Astrocyte (in vitro differentiated cells and primary cell): ENCODE measurements around the gene TAS1R1. TPM values are rescaled to one million over a fixed set of nuclear protein-coding genes. Genes with fewer than 3 reads are reported as not detected.

Experiments used
- DNase-seq: peaks from one replicate; pipeline ENCODE4 v3.0.0-alpha.2; 2010; ENCODE audit warnings: low read depth
- FAIRE-seq: peaks from 2 replicates; lab custom pipeline; 2011; peaks lifted over from hg19 to GRCh38; lab: Jason Lieb, UNC
- H2AFZ ChIP-seq: 2 replicates; pipeline ENCODE4 v1.6.0; 2012; ENCODE audit warnings: low read depth, low read length, inconsistent platforms
- H3K27ac ChIP-seq: 2 replicates; pipeline ENCODE4 v1.5.1; 2011; ENCODE audit warnings: low read depth, low read length, inconsistent platforms
- H3K27me3 ChIP-seq: 2 replicates; pipeline ENCODE4 v1.6.0; 2011; ENCODE audit warnings: low read length, inconsistent platforms; ENCODE audit not compliant: insufficient read depth
- H3K36me3 ChIP-seq: 2 replicates; pipeline ENCODE4 v1.5.1; 2011; ENCODE audit warnings: low read length, inconsistent platforms; ENCODE audit not compliant: insufficient read depth
- H3K4me1 ChIP-seq: 2 replicates; pipeline ENCODE4 v1.5.1; 2011; ENCODE audit warnings: low read length, inconsistent platforms; ENCODE audit not compliant: insufficient read depth
- H3K4me2 ChIP-seq: 2 replicates; pipeline ENCODE4 v1.6.0; 2012; ENCODE audit warnings: low read length, inconsistent platforms
- H3K4me3 ChIP-seq: 2 replicates; pipeline ENCODE4 v1.5.1; 2011; ENCODE audit warnings: low read depth, mild to moderate bottlenecking, low read length, inconsistent platforms; ENCODE audit not compliant: insufficient read depth
- H3K79me2 ChIP-seq: 2 replicates; pipeline ENCODE4 v1.6.0; 2012; ENCODE audit warnings: mild to moderate bottlenecking, low read length, inconsistent platforms; ENCODE audit not compliant: insufficient read depth
- H3K9ac ChIP-seq: 2 replicates; pipeline ENCODE4 v1.6.0; 2012; ENCODE audit warnings: mild to moderate bottlenecking, low read length, inconsistent platforms
- H3K9me3 ChIP-seq: 2 replicates; pipeline ENCODE4 v1.5.1; 2012; ENCODE audit warnings: low read depth, mild to moderate bottlenecking, low read length, inconsistent platforms; ENCODE audit not compliant: insufficient read depth
- H4K20me1 ChIP-seq: 2 replicates; pipeline ENCODE4 v1.6.0; 2012; ENCODE audit warnings: low read length, inconsistent platforms; ENCODE audit not compliant: insufficient read depth
- H3K27ac Mint-ChIP-seq: one replicate; pipeline ENCODE4 v1.8.0; 2021; ENCODE audit warnings: mild to moderate bottlenecking, mixed read lengths; ENCODE audit not compliant: unreplicated experiment
- H3K27me3 Mint-ChIP-seq: one replicate; pipeline ENCODE4 v1.8.0; 2021; ENCODE audit warnings: low read depth, mixed read lengths; ENCODE audit not compliant: unreplicated experiment
- H3K36me3 Mint-ChIP-seq: one replicate; pipeline ENCODE4 v1.8.0; 2021; ENCODE audit warnings: low read depth, mixed read lengths; ENCODE audit not compliant: unreplicated experiment
- H3K4me1 Mint-ChIP-seq: one replicate; pipeline ENCODE4 v1.8.0; 2021; ENCODE audit warnings: low read depth, mixed read lengths; ENCODE audit not compliant: unreplicated experiment
- H3K4me3 Mint-ChIP-seq: one replicate; pipeline ENCODE4 v1.8.0; 2021; ENCODE audit warnings: mild to moderate bottlenecking, moderate library complexity, mixed read lengths; ENCODE audit not compliant: unreplicated experiment
- H3K9me3 Mint-ChIP-seq: one replicate; pipeline ENCODE4 v1.8.0; 2021; ENCODE audit warnings: mild to moderate bottlenecking, mixed read lengths; ENCODE audit not compliant: unreplicated experiment
- CTCF ChIP-seq: IDR thresholded peaks from 2 replicates; pipeline ENCODE4 v1.5.1; 2011; ENCODE audit warnings: low read depth, mild to moderate bottlenecking, inconsistent platforms, low read length, moderate library complexity; ENCODE audit not compliant: insufficient read depth
- EZH2 ChIP-seq: IDR thresholded peaks from 2 replicates; pipeline ENCODE4 v1.6.1; 2012; ENCODE audit warnings: mild to moderate bottlenecking, low read length, inconsistent platforms; ENCODE audit not compliant: insufficient read depth
- total RNA-seq: library from RNA; stranded (reverse); gene quantifications from 2 replicates; pipeline ENCODE4 v1.2.1, GENCODE V29; 2021

The TAS1R1 gene
- total RNA-seq, 1 donor from 2014 or later: not detected

DNA sequence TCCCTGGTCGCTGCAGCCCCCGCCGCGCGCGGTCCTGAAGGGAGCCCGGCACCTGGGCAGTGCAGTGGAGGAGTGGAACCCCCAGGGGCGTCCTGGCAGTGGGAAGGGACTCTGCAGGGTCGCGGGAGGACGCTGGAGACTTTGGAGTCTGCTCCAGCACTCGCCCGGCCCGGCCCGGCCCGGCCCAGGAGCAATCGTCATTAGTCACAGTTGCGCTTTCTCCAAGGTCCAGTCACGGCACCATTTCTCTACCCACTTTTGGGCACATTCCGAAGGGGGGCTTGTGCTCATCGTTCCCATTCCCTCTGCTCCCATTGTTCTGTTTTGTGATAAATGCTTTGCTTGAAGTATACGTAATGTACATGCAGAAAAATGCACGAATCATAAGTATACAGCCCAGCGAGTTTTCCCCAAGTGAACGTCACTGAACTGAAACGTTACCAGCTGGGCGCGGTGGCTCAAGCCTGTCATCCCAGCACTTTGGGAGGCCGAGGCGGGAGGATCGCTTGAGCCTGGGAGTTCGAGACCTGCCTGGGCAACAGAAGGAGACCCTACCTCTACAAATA is 70.6 kb downstream of the TAS1R1 start:
- H3K27me3 ChIP-seq: no peaks in the 10 kb centered on the region
- Mint-ChIP-seq H3K27me3 (no peaks in the 10 kb centered on the region), H3K36me3 (peaks cover 25% of the 10 kb centered on the region), H3K9me3 (no peaks in the 10 kb centered on the region), H3K27ac (no peak overlapping the region), H3K4me1 (peaks cover 4% of the 10 kb centered on the region), H3K4me3 (peak overlapping the region; percentile 89)
- peak overlapping the region; percentile 98 for H3K4me2 ChIP-seq
- H3K9ac ChIP-seq: peak overlapping the region; percentile 87
- H3K27ac ChIP-seq: peak overlapping the region; percentile 55
- peaks cover 10% of the 10 kb centered on the region for H3K4me1 ChIP-seq
- DNase-seq (peak; percentile 39), FAIRE-seq (no peak)
- TF ChIP-seq CTCF (no peak), EZH2 (no peak)
- peaks cover 16% of the 10 kb centered on the region for H3K36me3 ChIP-seq
- H3K79me2 ChIP-seq: peaks cover 62% of the 10 kb centered on the region
- H3K4me3 ChIP-seq: peak overlapping the region; percentile 83
- no peaks in the 10 kb centered on the region for H3K9me3 ChIP-seq
- H2AFZ ChIP-seq: peak overlapping the region; percentile 67
- peaks cover 67% of the 10 kb centered on the region for H4K20me1 ChIP-seq

- Histone ChIP-seq H3K27ac (no peak overlapping the region), H3K9ac (no peak overlapping the region), H3K4me1 (peaks cover 10% of the 10 kb centered on the region), H3K36me3 (peaks cover 8% of the 10 kb centered on the region), H3K27me3 (no peaks in the 10 kb centered on the region), H3K4me2 (no peak overlapping the region), H3K4me3 (no peak overlapping the region), H2AFZ (no peak overlapping the region), H4K20me1 (peaks cover 55% of the 10 kb centered on the region), H3K79me2 (peaks cover 51% of the 10 kb centered on the region), H3K9me3 (no peaks in the 10 kb centered on the region)
- Mint-ChIP-seq H3K4me1 (peaks cover 4% of the 10 kb centered on the region), H3K4me3 (peak overlapping the region; percentile 54), H3K9me3 (no peaks in the 10 kb centered on the region), H3K27ac (no peak overlapping the region), H3K27me3 (no peaks in the 10 kb centered on the region), H3K36me3 (peaks cover 20% of the 10 kb centered on the region)
- TF ChIP-seq EZH2 (no peak), CTCF (no peak)
- no peak for DNase-seq
- no peak for FAIRE-seq
Measured at GRCh38 chr1:6627031-6627430, 71.9 kb downstream of the TAS1R1 start.

- no peak overlapping the region for H3K9ac ChIP-seq
- DNase-seq (no peak), FAIRE-seq (no peak)
- peaks cover 42% of the 10 kb centered on the region for H3K79me2 ChIP-seq
- no peaks in the 10 kb centered on the region for H3K27me3 Mint-ChIP-seq
- H4K20me1 ChIP-seq: peaks cover 49% of the 10 kb centered on the region
- no peak overlapping the region for H3K27ac ChIP-seq
- peaks cover 20% of the 10 kb centered on the region for H3K36me3 Mint-ChIP-seq
- no peak overlapping the region for H2AFZ ChIP-seq
- TF ChIP-seq EZH2: no peak
- no peak for TF ChIP-seq CTCF
- peaks cover 10% of the 10 kb centered on the region for H3K4me1 ChIP-seq
- H3K4me3 ChIP-seq: no peak overlapping the region
- H3K36me3 ChIP-seq: peaks cover 8% of the 10 kb centered on the region
- H3K9me3 Mint-ChIP-seq: no peaks in the 10 kb centered on the region
- H3K9me3 ChIP-seq: no peaks in the 10 kb centered on the region
- H3K27ac Mint-ChIP-seq: no peak overlapping the region
- no peak overlapping the region for H3K4me2 ChIP-seq
- peak overlapping the region; percentile 74 for H3K4me3 Mint-ChIP-seq
- H3K4me1 Mint-ChIP-seq: peaks cover 4% of the 10 kb centered on the region
- H3K27me3 ChIP-seq: no peaks in the 10 kb centered on the region
Measured at GRCh38 chr1:6627841-6628545, 72.9 kb downstream of the TAS1R1 start.
